Stimulated activated CD8-positive, alpha-beta memory T cell treated with anti-CD3 and anti-CD28 coated beads, Interleukin-12 subunit alpha, Interleukin-12 subunit beta, amount 100 ng/mL, for 1 hour (primary cell): Measurements from ENCODE around the gene ITM2B.
A peak's percentile ranks its signal among the peaks of the same experiment; 100 is the strongest.

Experiments used
- DNase-seq: peaks from one replicate; pipeline ENCODE4 v3.0.0-alpha.2; 2020; ENCODE audit warnings: low read depth

The ITM2B gene

DNA sequence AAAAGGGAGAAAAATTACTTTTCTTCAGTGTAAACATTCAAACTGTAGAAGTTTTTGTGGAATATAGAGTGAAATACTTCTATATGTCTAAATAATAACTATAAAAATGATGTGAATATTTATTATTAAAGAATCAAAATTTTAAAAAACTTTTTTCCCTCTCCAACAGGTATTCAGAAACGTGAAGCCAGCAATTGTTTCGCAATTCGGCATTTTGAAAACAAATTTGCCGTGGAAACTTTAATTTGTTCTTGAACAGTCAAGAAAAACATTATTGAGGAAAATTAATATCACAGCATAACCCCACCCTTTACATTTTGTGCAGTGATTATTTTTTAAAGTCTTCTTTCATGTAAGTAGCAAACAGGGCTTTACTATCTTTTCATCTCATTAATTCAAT, 28.0 kb downstream of the ITM2B start:
- no peak for DNase-seq

DNA sequence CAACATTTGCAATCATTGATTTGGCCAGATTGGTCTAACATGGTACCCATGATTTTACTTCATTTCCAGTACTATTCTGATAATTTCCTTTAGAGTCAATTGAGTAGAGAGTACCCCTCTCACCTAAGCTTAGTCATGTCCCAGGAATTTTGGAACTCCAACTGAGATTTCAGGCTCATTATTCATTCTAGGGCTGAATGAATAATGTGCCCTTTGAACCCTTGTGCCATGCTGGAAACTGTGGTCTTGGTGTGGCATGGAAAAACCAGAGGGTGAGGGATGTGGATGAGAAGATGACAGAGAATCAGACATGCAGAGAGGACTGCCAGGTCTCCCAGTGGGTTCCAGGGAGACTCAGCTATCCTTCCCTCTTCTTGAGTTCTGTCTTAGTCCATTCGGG, 30.2 kb downstream of the ITM2B start:
- DNase-seq = no peak

DNA sequence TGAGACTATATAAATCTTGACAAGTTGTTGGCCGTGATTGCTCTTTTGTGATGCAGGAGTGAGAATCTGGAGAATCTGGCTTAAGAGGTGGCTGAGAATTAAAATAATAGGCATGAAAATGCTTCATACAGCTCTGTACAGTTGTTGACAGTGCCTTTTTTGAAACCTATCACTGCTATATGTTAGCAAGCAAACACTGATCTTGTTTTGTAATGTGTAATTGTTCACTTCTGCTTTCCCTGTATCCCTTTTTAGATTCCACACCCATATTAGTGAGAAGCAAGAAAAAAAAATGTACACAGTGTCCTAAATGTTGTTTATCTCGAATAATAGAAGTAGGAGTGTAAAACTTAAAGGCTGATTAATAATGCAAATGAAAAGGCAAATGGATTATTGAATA, 31.1 kb downstream of the ITM2B start:
- no peak for DNase-seq

- no peak for DNase-seq
Observed at GRCh38 chr13:48265217-48265815, 32.3 kb downstream of the ITM2B start.

DNA sequence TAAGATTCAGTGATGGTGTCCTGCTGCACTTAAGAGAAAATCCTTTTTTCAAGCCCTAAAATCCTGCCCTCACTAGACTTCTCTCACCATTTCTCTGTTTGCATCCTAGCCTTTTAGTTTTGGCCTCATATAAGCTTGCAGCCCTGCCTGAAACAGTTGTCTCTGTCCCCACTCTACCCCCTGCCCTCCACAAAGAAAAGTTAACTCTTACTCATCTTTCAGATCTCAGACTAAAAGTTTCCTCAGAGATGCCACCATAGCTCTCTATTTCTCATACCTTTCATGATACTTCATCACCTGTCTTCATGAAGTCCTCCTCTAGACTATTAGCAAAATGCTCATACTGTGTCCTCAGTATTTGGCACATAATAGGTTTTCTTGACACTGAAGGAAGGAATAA, 33.1 kb downstream of the ITM2B start:
- no peak for DNase-seq

DNA sequence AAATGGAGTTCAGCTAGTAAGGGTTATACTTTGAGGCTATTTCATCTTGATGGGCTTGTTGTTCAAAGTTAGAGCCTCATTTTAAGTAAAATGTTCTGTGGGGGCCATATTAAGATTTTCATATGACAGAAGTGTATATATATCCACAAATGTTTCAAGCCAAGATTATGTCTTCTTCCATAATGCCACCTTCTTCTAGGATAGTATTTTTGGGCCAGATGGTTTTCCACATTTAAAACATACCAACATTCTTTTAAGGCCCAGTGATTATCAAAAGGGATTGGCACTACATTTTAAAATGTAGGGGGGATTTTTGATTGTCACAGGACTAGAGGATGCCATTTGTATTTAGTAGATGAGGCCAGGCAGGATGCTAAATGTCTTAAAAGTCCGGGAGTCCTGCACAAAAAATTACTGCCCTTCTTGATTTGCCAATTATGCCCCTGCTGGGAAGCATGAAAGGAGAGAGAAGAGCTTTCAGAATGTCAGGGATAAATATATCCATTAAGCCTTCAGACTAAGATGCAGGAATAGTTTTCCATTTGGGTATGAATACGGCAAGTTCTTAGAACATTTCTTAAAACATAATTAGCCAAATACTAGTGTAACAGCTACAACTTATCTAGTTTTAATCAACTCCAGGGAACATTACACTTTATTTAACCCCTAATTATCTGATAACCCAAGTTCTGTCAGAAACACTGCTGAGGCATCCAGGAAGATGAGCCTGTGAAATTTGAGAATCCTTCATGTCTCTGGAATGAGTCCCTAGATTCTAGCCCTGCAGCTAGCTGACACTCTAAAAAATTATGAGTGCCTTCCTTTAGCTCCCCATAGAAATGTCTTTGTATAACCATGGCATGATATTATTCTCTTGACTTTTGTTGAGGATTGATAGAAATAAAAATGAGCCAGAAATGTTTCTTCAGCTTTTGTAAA, 34.0 kb downstream of the ITM2B start:
- DNase-seq = no peak

- no peak for DNase-seq
Observed at GRCh38 chr13:48268019-48268418, 35.0 kb downstream of the ITM2B start.

- no peak for DNase-seq
Observed at GRCh38 chr13:48273346-48273745, 40.3 kb downstream of the ITM2B start.

DNA sequence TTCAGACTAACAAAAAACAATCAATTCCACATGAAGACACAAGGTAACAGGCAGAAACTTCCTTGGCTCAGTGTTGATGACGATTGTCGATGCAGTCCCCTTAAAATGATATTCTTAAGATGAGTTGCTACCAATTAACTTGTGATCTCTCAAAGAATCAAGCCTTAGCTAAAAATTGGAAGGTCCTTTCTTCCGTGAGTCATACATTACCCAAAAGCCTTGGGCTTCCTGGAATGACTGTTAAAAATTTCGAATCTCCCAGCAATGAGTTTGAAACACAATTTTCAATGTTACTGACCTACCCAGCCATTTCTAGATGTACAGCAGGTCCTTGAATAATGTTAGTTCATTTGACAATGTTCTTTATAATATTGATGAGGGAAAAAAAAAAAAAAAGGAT, 42.5 kb downstream of the ITM2B start:
- no peak for DNase-seq

DNA sequence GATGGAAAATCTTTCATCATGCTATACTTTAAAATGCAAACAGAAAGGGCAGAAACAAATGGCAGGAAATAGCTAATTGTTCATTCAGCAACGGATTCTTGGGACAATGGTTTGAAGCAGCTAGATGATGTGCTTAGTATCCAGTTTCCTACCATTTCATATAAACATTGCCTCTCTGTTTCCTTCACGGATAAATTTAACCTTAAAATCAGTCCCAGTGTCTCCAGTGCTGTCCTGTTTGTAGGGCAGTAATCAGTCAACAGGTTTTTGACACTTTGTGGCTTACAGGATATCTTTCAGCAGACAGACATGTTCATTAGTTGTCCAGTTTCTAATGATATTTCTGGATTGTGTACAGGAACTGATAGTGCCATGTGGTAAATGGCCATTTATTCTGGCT, 45.8 kb downstream of the ITM2B start:
- no peak for DNase-seq

- DNase-seq = no peak
Observed at GRCh38 chr13:48281556-48281955, 48.5 kb downstream of the ITM2B start.

DNA sequence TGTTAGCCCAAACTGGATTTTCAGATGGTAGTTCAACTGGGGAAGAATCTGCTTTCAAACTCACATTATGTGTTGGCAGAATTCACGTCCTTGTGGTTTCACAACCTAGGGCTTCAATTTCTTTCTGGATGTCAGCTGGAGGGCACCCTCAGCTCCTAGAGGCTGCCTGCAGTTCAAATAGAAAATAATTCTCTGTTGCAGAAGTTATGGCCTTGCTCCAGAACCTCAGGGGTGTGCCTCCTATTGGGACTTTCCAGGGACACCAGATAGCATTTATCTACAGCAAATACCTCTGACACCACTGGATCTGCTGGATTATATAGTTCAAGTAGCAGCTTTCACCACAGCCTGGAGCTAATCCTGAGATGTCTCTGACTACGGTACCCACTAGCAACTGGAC, 58.7 kb downstream of the ITM2B start:
- no peak for DNase-seq

DNA sequence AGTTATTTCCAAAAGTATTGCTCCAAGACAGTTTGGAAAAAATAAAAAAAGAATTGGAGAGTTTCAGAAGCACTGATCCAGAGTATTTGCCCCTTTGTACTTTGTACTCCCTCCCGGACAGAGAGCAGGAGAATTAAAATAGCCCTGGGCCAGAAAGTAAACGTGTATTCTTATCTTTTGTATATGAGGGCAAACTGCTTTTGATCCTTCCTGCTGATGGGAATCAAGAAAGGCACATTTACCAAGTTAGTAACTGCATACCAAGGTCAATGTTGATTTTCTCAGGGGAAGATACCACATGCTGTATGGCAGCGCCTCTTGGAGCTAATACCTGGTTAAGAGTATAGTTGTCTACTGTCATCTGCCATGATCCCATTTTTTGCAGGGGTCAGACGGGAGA, 59.6 kb downstream of the ITM2B start:
- DNase-seq = no peak

- DNase-seq = no peak
Observed at GRCh38 chr13:48294653-48295052, 61.6 kb downstream of the ITM2B start.

GRCh38 chr13:48295271-48295670, 62.3 kb downstream of the ITM2B start:
- no peak for DNase-seq

DNA sequence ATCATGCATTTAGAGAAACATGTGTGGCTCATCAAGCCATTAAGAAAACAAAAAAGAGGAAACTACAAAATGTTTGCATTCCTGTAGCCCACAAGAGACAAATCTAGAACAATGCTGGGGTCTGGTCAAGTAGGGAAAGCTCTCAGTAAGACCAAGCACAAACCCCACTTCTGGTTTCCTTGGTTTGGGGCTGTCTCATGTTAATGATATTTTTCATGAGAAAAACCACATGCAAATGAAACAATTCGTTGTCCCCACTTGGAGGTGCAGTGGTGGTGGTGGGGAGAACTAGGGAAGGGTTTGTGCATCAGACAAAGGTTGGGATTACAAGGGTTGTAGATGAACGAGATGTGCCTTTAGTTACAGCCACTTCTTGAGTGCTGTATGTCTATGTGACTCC, 63.5 kb downstream of the ITM2B start:
- no peak for DNase-seq

- DNase-seq = no peak
Observed at GRCh38 chr13:48297131-48297786, 64.3 kb downstream of the ITM2B start.

DNA sequence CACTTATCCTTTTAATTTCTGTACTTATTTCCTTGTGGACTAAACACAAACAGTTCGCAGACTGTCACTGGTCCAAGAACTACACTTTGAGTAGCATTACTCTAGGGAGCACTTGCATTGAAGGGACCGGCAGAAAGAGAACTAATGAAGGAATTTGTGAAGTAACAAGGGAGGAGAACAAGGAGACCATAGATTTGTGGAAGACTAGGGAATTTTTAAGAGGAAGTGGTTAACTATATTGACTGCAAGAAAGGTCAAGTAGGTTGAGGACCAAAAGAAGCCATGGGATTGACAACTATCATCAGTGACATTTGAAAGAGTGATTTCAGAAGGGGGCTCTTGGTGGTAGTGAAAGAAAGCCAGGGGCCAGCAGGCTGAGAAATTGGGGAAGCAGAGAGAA, 66.6 kb downstream of the ITM2B start:
- no peak for DNase-seq

- no peak for DNase-seq
Observed at GRCh38 chr13:48302871-48303358, 69.9 kb downstream of the ITM2B start.

GRCh38 chr13:48303359-48304142, 70.5 kb downstream of the ITM2B start, which contains the start of gene RB1:
Gene RB1 (plus strand): TSS chr13:48303751. CDS start chr13:48303913, 162 bp downstream.
- DNase-seq = peak; percentile 80

DNA sequence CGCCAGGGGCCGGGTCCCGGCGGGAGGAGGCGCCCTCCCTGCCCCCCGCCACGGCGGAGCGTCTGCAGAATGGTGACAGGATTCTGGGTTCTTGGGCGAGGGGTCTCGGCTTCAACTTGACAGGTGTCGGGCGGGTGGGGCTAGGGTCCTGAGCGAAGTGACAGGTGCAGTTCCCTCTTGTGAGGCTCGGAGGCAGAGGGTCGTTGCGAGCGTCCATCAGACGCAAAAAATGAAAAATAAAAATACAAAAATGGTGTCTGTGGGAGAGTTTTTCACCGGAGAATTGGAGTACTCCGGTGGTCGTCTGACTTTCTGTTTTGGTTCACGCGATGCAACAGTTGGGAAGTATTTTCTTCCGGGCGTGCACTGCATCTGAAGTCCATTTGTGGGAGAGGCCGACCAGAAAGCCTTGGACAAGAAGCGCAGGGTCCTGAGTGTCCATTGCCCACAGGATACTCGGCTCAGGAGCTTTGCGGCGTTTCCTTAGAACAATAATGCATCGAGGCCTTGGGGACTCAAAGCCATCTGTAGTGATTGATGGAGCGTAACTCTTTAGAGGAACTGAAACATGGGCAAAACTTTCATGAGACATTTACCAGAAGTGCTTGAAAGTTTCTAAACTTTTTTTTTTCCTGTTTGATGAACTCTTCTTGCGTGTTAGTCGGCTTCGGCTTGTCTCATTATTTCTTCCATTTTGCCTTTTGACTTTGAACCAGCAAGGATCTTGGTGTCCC, 71.3 kb downstream of the ITM2B start:
- DNase-seq = no peak
